OCI-LY1 (cell line): ENCODE measurements around the gene FOSB.

Experiments used
- CTCF ChIP-seq: fragments of 200-600 bp; sonication (generic), shearing (Covaris generic); IDR thresholded peaks from 2 replicates; pipeline ENCODE4 v1.5.1; 2017; ENCODE audit warnings: mild to moderate bottlenecking, antibody characterized with exemption, low read length, moderate library complexity, mixed read lengths
- EZH2 ChIP-seq: fragments of 200-600 bp; sonication (generic), shearing (Covaris generic); IDR thresholded peaks from 2 replicates; pipeline ENCODE4 v1.8.0; 2017; ENCODE audit warnings: borderline replicate concordance, mixed run types, mild to moderate bottlenecking, antibody characterized with exemption, low read length, moderate library complexity, mixed read lengths

GRCh38 chr19:45445139-45445538 lies 22.7 kb upstream of the FOSB start:
- no peak for TF ChIP-seq CTCF
- TF ChIP-seq EZH2, result no peak
